Left ventricle myocardium inferior (tissue), 1 donor: Measurements from ENCODE around the gene PTPRN. TPM values are rescaled to one million over a fixed set of nuclear protein-coding genes. Genes with fewer than 3 reads are reported as not detected.

Source experiments
- DNase-seq: peaks from one replicate; pipeline ENCODE4 v3.0.0-alpha.2; 2020
- H3K27ac ChIP-seq: fragments of 200-600 bp; replicated peaks from 2 replicates; pipeline ENCODE4 v1.8.0; 2021
- H3K27me3 ChIP-seq: fragments of 200-600 bp; 2 replicates; pipeline ENCODE4 v1.8.0; 2021; ENCODE audit warnings: low read depth
- H3K36me3 ChIP-seq: fragments of 200-600 bp; 2 replicates; pipeline ENCODE4 v1.8.0; 2021
- H3K4me1 ChIP-seq: fragments of 200-600 bp; 2 replicates; pipeline ENCODE4 v1.8.0; 2021
- H3K4me3 ChIP-seq: fragments of 200-600 bp; 2 replicates; pipeline ENCODE4 v1.8.0; 2021; ENCODE audit warnings: mild to moderate bottlenecking, moderate library complexity
- H3K9me3 ChIP-seq: fragments of 200-600 bp; replicated peaks from 2 replicates; pipeline ENCODE4 v1.8.0; 2021
- CTCF ChIP-seq: fragments of 200-600 bp; IDR thresholded peaks from 2 replicates; pipeline ENCODE4 v1.8.0; 2021; ENCODE audit warnings: antibody characterized with exemption, mild to moderate bottlenecking, borderline replicate concordance
- intact Hi-C: fragments of 100-400 bp; cut with micrococcal nuclease; formaldehyde crosslinking; loops from one replicate; pipeline ENCODE4 v1.11.0; 2022
- long read RNA-seq: library from polyadenylated mRNA; unstranded; transcript quantifications from one replicate; pipeline ENCODE4 v2.0.0, GENCODE V29; 2021
- total RNA-seq: library from RNA; stranded (reverse); fragmentation: NEBNext Ultra II Directional; extraction: Animal tissue kit (Norgen Biotek cat#: 25700); gene quantifications from one replicate; pipeline ENCODE4 v1.2.1, GENCODE V29; 2021
- donor health status: DM: no; HTN: yes; CAD: no; lungs with severe emphysema.

The PTPRN gene
- 0.11 TPM for total RNA-seq
- long read RNA-seq, result 0 reads

DNA sequence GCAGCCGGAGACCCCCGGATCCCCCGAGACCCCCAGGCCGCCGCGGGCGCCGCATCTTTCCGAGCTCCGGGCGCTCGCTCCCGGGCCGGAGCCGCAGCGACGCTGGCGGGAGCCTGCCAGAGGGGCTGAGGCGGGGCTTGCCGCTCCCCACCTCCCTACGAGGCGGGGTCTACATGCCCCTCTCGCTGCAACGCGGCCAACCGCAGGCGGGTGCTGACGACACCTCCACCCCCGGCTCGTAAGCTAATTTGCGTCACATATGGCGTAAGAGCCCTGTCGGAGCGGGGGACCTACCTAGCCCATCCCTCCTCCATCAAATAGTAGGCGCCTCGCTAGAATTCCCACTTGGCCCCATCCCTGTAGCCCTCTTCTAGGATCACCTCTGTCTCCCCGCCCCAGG lies at the start of gene PTPRN:
TSS of gene PTPRN (minus strand) at position 124 of the 400 bp plus-strand sequence. CDS start at position 55, 69 bp downstream.
- intact Hi-C loops, result no loop called here
- no peak for TF ChIP-seq CTCF
- peaks cover 93% of the 10 kb centered on the region for H3K27me3 ChIP-seq

GRCh38 chr2:219358170-219359075 lies 49.2 kb upstream of the PTPRN start:
- TF ChIP-seq CTCF, result no peak
- Histone ChIP-seq H3K27ac (no peak overlapping the region), H3K4me1 (peaks cover 18% of the 10 kb centered on the region), H3K36me3 (no peaks in the 10 kb centered on the region), H3K9me3 (no peaks in the 10 kb centered on the region), H3K27me3 (peaks cover 66% of the 10 kb centered on the region), H3K4me3 (peak overlapping the region; percentile 54)
- intact Hi-C loops, result no loop called here
- DNase-seq, result no peak

More for the DNA sequence above, at the start of gene PTPRN:
- no peak within 1 kb of the TSS for H3K4me3 ChIP-seq
- no peaks in the 10 kb centered on the region for H3K9me3 ChIP-seq
- H3K36me3 ChIP-seq, result no peaks in the 10 kb centered on the region
- no peak for DNase-seq
- no peak within 1 kb of the TSS for H3K27ac ChIP-seq
- no peaks in the 10 kb centered on the region for H3K4me1 ChIP-seq

DNA sequence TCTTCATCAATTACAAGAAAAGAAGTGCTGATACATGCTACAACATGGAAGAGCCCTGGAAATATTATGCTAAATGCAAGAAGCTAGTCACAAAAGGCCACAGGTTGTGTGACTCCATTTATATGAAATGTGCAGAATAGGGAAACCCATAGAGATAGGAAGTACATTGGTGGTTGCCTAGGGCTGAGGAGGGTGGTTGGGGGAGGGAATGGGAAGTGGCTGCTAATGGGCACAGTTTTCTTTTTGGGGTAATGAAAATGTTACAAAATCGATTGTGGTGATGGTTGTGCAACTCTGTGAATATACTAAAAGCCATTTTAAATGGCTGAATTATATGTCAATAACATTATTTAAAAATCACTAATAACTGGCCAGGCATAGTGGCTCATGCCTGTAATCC lies 47.6 kb upstream of the PTPRN start:
- intact Hi-C loops, result no loop called here
- no peak for DNase-seq
- Histone ChIP-seq H3K4me1 (peaks cover 12% of the 10 kb centered on the region), H3K4me3 (no peak overlapping the region), H3K27ac (no peak overlapping the region), H3K27me3 (peaks cover 76% of the 10 kb centered on the region), H3K9me3 (no peaks in the 10 kb centered on the region), H3K36me3 (no peaks in the 10 kb centered on the region)
- TF ChIP-seq CTCF, result no peak

- no peak for DNase-seq
- intact Hi-C loops, result no loop called here
- no peaks in the 10 kb centered on the region for H3K36me3 ChIP-seq
- no peak for TF ChIP-seq CTCF
- H3K27ac ChIP-seq, result no peak overlapping the region
- no peaks in the 10 kb centered on the region for H3K9me3 ChIP-seq
- peaks cover 93% of the 10 kb centered on the region for H3K27me3 ChIP-seq
- H3K4me3 ChIP-seq, result no peak overlapping the region
- peaks cover 12% of the 10 kb centered on the region for H3K4me1 ChIP-seq
Observed at GRCh38 chr2:219354582-219354981, 45.4 kb upstream of the PTPRN start.

GRCh38 chr2:219353129-219353528 lies 43.9 kb upstream of the PTPRN start:
- H3K9me3 ChIP-seq, result no peaks in the 10 kb centered on the region
- no peaks in the 10 kb centered on the region for H3K36me3 ChIP-seq
- TF ChIP-seq CTCF, result no peak
- peaks cover 92% of the 10 kb centered on the region for H3K27me3 ChIP-seq
- peaks cover 4% of the 10 kb centered on the region for H3K4me1 ChIP-seq
- intact Hi-C loops, result no loop called here
- no peak for DNase-seq
- no peak overlapping the region for H3K4me3 ChIP-seq
- no peak overlapping the region for H3K27ac ChIP-seq
